ENCODE measurements around the gene ZNRF1. TPM values are rescaled to one million over a fixed set of nuclear protein-coding genes. Genes with fewer than 3 reads are reported as not detected.

ZNRF1 gene
- total and polyA plus RNA-seq, 10 donors, result 1.4 to 13.4 (median 6.4) TPM

- no peaks in the 10 kb centered on the region for H3K36me3 ChIP-seq
- peaks cover 0 to 100% (median 25%) of the 10 kb centered on the region in 7 donors for H3K27me3 ChIP-seq (replicated peaks in 1 of 7)
- peak; percentile 79 for DNase-seq
- peaks cover 20 to 83% (median 55%) of the 10 kb centered on the region in 6 donors for H3K4me1 ChIP-seq
- TF ChIP-seq POLR2A (IDR thresholded peaks at IDR 0.05) (no peak), POLR2AphosphoS5 (IDR thresholded peaks at IDR 0.05) (no peak), CTCF (IDR thresholded peaks at IDR 0.05 in 8 of 11, conservative IDR thresholded peaks at IDR 0.05 in 3 of 11) (no peak)
- H3K9me3 ChIP-seq, result no peaks in the 10 kb centered on the region
- 60 to 74% (median 64%) methylated on average over 4 to 10 of the region's 10 CpGs for WGBS, 5 donors
- H3K27ac ChIP-seq, result peak overlapping the region in 4 of 8 donors; percentile 28 to 75 (median 58)
- no peak overlapping the region for H3K4me3 ChIP-seq
- intact Hi-C loops (cut with DNase I; ENCODE audit: low total_unique reads), result no loop called here
Measured at GRCh38 chr16:75109732-75110243, 111.0 kb downstream of the ZNRF1 start.

GRCh38 chr16:75110637-75111513, 112.1 kb downstream of the ZNRF1 start:
- peaks cover 0 to 94% (median 25%) of the 10 kb centered on the region in 7 donors for H3K27me3 ChIP-seq (replicated peaks in 1 of 7)
- TF ChIP-seq POLR2AphosphoS5 (IDR thresholded peaks at IDR 0.05) (peak; percentile 48 to 67 (median 58)), CTCF (IDR thresholded peaks at IDR 0.05 in 8 of 11, conservative IDR thresholded peaks at IDR 0.05 in 3 of 11) (peak; percentile 77 to 94 (median 92)), POLR2A (IDR thresholded peaks at IDR 0.05) (no peak)
- WGBS, 5 donors, result 21 to 29% (median 23%) methylated on average over 25 to 28 of the region's 28 CpGs
- no peaks in the 10 kb centered on the region for H3K9me3 ChIP-seq
- H3K36me3 ChIP-seq, result no peaks in the 10 kb centered on the region
- peak overlapping the region in 5 of 8 donors; percentile 33 to 75 (median 55) for H3K27ac ChIP-seq
- peaks cover 12 to 77% (median 47%) of the 10 kb centered on the region in 6 donors for H3K4me1 ChIP-seq
- peak; percentile 94 for DNase-seq
- intact Hi-C loops (cut with DNase I; ENCODE audit: low total_unique reads), result no loop called here
- peak overlapping the region in 4 of 8 donors; percentile 11 to 49 (median 16) for H3K4me3 ChIP-seq

GRCh38 chr16:75111514-75111940, 112.7 kb downstream of the ZNRF1 start:
- Histone ChIP-seq H3K4me3 (peak overlapping the region in 1 of 8 donors; percentile 49), H3K9me3 (no peaks in the 10 kb centered on the region), H3K27me3 (replicated peaks in 1 of 7) (peaks cover 0 to 87% (median 25%) of the 10 kb centered on the region in 7 donors), H3K4me1 (peaks cover 12 to 77% (median 46%) of the 10 kb centered on the region in 6 donors), H3K36me3 (no peaks in the 10 kb centered on the region), H3K27ac (peak overlapping the region in 3 of 8 donors; percentile 33 to 75 (median 55))
- WGBS, 5 donors, result 18 to 47% (median 34%) methylated on average over 4 to 7 of the region's 7 CpGs
- intact Hi-C loops (cut with DNase I; ENCODE audit: low total_unique reads), result no loop called here
- TF ChIP-seq POLR2AphosphoS5 (IDR thresholded peaks at IDR 0.05), result no peak
- no peak for TF ChIP-seq POLR2A (IDR thresholded peaks at IDR 0.05)
- TF ChIP-seq CTCF (IDR thresholded peaks at IDR 0.05 in 8 of 11, conservative IDR thresholded peaks at IDR 0.05 in 3 of 11), result peak in 5 of 11 experiments; percentile 5 to 59 (median 43)
- DNase-seq, result no peak
